Osteoblast (primary cell): ENCODE results near the gene IVL. TPM values are rescaled to one million over a fixed set of nuclear protein-coding genes. Genes with fewer than 3 reads are reported as not detected.

Source experiments
- DNase-seq: peaks from one replicate; pipeline ENCODE4 v3.0.0; 2011; ENCODE audit warnings: low spot score, mixed read lengths; ENCODE audit not compliant: insufficient read length; ENCODE audit errors: missing footprints
- H2AFZ ChIP-seq: 2 replicates; pipeline ENCODE4 v1.6.0; 2011; ENCODE audit warnings: mild to moderate bottlenecking, low read length
- H3K27ac ChIP-seq: 2 replicates; pipeline ENCODE4 v1.5.1; 2011; ENCODE audit warnings: mild to moderate bottlenecking, low read depth, low read length, moderate library complexity
- H3K27me3 ChIP-seq: 2 replicates; pipeline ENCODE4 v1.6.0; 2012; ENCODE audit warnings: mild to moderate bottlenecking, control low read depth, inconsistent platforms, low read length, moderate library complexity; ENCODE audit not compliant: insufficient read depth
- H3K36me3 ChIP-seq: 2 replicates; pipeline ENCODE4 v1.5.1; 2011; ENCODE audit warnings: mild to moderate bottlenecking, low read length, control low read depth, moderate library complexity; ENCODE audit not compliant: insufficient read depth
- H3K4me1 ChIP-seq: 2 replicates; pipeline ENCODE4 v1.5.1; 2011; ENCODE audit warnings: mild to moderate bottlenecking, low read length, control low read depth, moderate library complexity; ENCODE audit not compliant: insufficient read depth
- H3K4me2 ChIP-seq: 2 replicates; pipeline ENCODE4 v1.6.0; 2011; ENCODE audit warnings: mild to moderate bottlenecking, low read length; ENCODE audit not compliant: insufficient read depth
- H3K4me3 ChIP-seq: fragments of 200-600 bp; sonication (generic); 3 replicates; pipeline ENCODE4 v1.5.1; 2012; ENCODE audit warnings: mild to moderate bottlenecking, low read length, inconsistent platforms; ENCODE audit not compliant: insufficient read depth
- H3K79me2 ChIP-seq: 2 replicates; pipeline ENCODE4 v1.6.0; 2012; ENCODE audit warnings: mild to moderate bottlenecking, low read length, control low read depth, inconsistent platforms; ENCODE audit not compliant: insufficient read depth
- H3K9me3 ChIP-seq: 2 replicates; pipeline ENCODE4 v1.5.1; 2011; ENCODE audit warnings: low read depth, low read length, control low read depth
- H4K20me1 ChIP-seq: 2 replicates; pipeline ENCODE4 v1.6.0; 2012; ENCODE audit warnings: mild to moderate bottlenecking, low read length, control low read depth; ENCODE audit not compliant: insufficient read depth
- CTCF ChIP-seq: IDR thresholded peaks from 2 replicates; pipeline ENCODE4 v1.5.1; 2011; ENCODE audit warnings: mild to moderate bottlenecking, low read depth, low read length, moderate library complexity; ENCODE audit errors: extremely low read depth
- total RNA-seq: library from RNA; depleted of rRNA; stranded (reverse); fragments of >200 nt; gene quantifications from 2 replicates; pipeline ENCODE4 v1.2.3, GENCODE V29; 2012

IVL gene
- total RNA-seq, 1 donor: not detected

DNA sequence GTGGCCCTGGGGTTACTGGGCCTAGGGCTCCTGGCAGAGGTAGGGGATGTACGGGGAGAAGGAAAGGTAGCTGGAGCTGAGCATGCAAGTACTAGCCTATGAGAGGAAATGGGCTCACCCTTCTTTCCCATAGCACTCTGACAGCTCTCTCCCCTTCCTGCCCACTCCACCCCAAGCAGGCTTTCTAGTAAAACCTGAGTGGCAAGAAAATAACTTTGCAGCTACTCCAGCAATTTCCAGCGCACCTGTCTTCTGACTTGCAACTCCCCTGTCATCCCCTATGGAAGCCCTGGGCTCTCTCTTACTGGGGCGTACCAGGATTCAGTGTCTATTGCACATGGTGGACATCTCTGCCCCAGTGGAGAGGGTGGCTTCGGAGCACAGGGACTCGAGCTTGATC is 6.7 kb upstream of the IVL start:
- no peak for TF ChIP-seq CTCF
- H2AFZ ChIP-seq: no peak overlapping the region
- no peak overlapping the region for H3K27ac ChIP-seq

DNA sequence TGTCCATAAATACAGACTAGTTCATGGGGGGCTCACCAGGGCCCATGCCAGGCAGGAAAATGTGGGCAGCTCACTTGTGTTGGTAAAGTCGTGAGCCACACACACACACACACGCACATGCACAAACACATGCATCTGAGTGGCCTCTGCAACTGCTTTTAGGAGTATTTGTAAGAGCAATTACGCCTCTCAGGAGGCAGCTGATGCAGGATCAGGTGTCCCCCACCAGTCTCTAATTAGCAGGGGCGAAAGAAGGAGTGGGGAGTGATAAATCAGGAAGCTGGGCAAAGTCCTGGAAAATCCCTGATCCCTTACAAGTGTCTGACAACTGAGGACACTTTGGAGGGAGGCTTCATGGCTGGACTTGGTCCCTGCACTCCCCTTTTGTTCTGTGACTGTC is 5.7 kb upstream of the IVL start:
- Histone ChIP-seq H3K79me2 (no peaks in the 10 kb centered on the region), H3K4me2 (no peak overlapping the region), H3K36me3 (no peaks in the 10 kb centered on the region), H3K27me3 (no peaks in the 10 kb centered on the region), H4K20me1 (no peaks in the 10 kb centered on the region), H3K4me3 (no peak overlapping the region), H3K27ac (no peak overlapping the region), H3K4me1 (peaks cover 12% of the 10 kb centered on the region), H2AFZ (no peak overlapping the region), H3K9me3 (no peaks in the 10 kb centered on the region)
- no peak for TF ChIP-seq CTCF
- no peak for DNase-seq

More for the DNA sequence above, 6.7 kb upstream of the IVL start:
- Histone ChIP-seq H3K4me2 (no peak overlapping the region), H4K20me1 (no peaks in the 10 kb centered on the region), H3K27me3 (peaks cover 3% of the 10 kb centered on the region), H3K9me3 (no peaks in the 10 kb centered on the region), H3K36me3 (no peaks in the 10 kb centered on the region), H3K4me3 (no peak overlapping the region), H3K4me1 (peaks cover 12% of the 10 kb centered on the region), H3K79me2 (no peaks in the 10 kb centered on the region)
- no peak for DNase-seq

DNA sequence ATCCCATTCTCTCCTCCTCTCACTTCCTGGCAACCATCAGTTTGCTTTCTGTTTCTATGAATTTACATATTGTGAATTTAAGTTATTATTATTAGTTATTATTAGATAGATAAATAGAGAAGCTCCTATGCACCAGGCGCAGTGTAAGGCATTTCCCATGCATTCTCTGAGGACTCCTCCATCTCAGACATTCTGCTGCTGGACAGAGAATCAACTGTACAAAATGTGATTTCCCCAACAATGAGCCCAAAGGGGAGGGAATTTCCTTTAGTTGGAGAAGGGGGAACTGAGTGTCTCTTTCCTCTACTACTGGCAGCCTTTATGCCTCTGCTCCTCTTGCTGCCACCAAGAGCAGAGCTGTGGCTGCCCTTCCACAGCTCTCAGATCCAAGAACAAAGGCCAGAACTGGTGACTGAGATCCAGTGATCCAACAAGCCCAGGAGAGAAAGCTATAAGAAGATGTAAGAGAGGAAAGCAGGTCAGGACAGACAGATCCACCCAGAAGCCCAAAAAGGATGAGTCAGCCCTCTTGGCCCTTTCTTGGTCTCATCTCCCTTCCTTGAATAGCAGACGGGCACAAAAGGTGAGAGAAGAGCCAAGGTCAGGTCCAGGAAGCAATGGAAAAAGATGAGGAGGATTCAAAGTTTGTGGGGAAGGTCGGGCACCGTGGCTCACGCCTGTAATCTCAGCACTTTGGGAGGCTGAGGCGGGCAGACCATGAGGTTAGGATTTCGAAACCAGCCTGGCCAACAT is 3.5 kb upstream of the IVL start:
- no peak for DNase-seq
- no peak overlapping the region for H3K4me2 ChIP-seq
- H3K4me3 ChIP-seq: no peak overlapping the region
- H3K4me1 ChIP-seq: peaks cover 15% of the 10 kb centered on the region
- no peak overlapping the region for H2AFZ ChIP-seq
- H4K20me1 ChIP-seq: no peaks in the 10 kb centered on the region
- no peaks in the 10 kb centered on the region for H3K79me2 ChIP-seq
- H3K27me3 ChIP-seq: no peaks in the 10 kb centered on the region
- no peaks in the 10 kb centered on the region for H3K36me3 ChIP-seq
- no peak overlapping the region for H3K27ac ChIP-seq
- TF ChIP-seq CTCF: no peak
- no peaks in the 10 kb centered on the region for H3K9me3 ChIP-seq

DNA sequence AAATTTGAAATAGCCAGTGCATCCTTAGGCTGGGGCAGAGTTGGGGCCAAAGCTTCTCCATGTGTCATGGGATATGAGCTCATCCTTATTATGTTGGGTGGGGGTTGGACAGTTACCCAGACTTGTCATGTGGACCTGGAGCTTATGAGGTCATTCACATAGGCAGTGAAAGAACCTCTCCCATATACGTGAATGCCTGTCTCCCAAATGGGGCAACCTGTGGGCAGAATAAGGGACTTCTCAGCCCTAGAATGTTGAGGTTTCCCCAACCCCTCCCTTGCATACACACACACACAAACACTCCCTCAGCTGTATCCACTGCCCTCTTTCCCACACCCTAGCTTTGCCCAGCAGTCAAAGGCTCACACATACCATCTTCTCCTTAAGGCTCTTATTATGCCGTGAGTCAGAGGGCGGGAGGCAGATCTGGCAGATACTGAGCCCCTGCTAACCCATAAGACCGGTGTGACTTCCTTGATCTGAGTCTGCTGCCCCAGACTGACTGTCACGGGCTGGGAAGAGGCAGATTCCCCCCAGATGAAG is 2.3 kb upstream of the IVL start:
- Histone ChIP-seq H3K9me3 (no peaks in the 10 kb centered on the region), H3K36me3 (no peaks in the 10 kb centered on the region), H3K27me3 (peaks cover 4% of the 10 kb centered on the region), H3K4me2 (peak overlapping the region; percentile 65), H4K20me1 (no peaks in the 10 kb centered on the region), H3K4me3 (peak overlapping the region; percentile 7), H3K27ac (peak overlapping the region; percentile 80), H3K79me2 (no peaks in the 10 kb centered on the region), H3K4me1 (peaks cover 15% of the 10 kb centered on the region), H2AFZ (peak overlapping the region; percentile 64)
- TF ChIP-seq CTCF: no peak
- peak; percentile 95 for DNase-seq
